Stimulated activated CD4-positive, alpha-beta T cell treated with anti-CD3 and anti-CD28 coated beads, TNF-alpha, amount 100 ng/mL, for 48 hours (primary cell): Measurements from ENCODE around the gene TLL1.

Source experiments
- DNase-seq, 3 donors: peaks; one replicate each; pipeline ENCODE4 v3.0.0-alpha.2; 2020; ENCODE audit warnings: low read depth in 3 of 3

Gene TLL1

DNA sequence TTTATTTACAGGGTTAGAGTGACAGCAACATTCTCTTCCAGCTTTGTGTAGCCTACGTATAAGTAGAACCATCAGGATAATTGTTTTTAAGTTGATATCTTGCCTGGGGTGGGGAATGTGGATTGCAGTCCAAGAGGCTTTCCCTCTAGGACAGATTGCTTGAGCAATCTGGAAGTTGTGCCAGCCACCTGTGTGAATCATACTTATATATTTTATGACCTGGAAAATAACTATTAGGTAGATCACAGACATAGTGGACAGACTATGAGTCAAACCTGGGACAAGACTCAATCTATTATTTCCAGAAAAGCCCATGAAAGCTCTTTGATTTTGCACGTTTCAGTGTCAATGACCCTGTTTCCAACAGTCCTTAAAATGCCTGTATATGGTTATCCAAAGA is 98.9 kb downstream of the TLL1 start:
- DNase-seq: no peak

DNA sequence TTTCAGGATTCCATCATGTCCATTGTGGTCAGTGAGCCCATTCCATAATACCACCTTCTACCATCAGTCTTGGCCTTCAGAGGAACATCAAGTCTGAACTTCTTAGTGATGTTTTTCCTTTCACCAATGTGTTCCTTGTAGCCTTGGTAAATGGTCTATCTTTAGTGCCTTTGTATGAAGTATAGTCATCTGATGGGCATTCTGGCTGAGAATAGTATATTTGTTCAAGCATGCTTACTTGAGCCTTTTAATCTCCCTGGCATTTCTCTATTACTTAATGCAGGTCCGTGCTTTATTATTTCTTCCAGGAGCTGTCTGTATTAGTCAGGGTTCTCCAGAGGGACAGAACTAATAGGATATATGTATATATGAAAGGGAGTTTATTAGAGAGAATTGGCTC is 99.7 kb downstream of the TLL1 start:
- no peak for DNase-seq

DNA sequence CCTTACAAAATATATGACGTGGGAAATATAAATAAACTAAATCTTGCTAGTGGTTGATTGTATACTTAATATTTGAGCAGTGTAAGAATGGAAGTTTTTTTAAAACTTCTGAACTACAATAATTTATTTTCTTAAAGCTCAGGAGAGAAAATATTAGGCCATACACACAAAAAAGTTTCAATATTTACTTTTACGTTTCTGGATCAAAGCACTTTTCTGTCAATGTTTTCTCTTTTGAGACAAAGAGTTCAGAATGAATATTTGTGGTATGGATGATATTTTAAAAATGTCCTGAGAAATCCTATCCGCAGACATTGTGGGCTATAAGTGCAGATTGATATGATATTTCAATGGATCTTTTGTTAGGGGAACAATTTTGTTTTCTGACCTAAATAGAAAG is 109.9 kb downstream of the TLL1 start:
- no peak for DNase-seq

GRCh38 chr4:165986956-165987698 is 114.1 kb downstream of the TLL1 start:
- no peak for DNase-seq

DNA sequence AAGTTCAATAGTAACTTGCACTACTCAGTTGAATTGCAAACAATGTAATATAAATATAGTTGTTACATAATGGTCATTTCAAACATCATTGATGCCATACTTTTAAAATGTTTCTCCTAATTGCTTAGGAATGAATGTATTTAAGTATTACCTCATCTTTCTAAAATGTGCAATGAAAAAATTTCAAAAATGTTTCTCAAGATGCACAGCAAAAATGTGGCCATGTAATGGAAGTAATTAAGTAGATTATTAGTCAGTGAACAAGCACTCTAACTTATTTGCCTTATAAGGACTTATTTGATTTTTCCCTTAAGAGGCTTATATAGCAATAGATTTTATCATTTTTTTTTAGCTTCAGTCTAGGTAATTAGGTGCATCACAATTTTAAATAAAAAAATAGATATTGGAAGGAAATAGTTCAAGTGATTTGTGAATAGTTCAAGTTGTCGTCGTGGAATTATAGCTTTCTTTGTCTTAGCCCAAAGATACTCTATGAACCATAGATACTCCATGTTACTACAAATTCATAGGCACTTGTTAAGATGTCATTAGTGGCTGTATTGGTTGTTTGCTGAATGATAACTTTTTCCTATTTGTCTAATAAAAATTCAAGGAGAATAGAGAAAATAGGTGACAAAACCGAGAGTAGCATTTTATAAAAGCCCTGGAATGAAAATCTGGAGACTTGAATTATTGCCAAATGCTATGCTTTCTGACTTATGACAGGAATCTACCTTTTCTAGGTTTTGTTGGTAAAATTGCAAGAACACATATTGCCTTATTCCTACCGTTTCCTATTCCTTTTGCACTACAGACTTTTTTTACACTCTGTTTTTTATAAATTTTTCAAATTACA is 118.5 kb downstream of the TLL1 start:
- DNase-seq: no peak

- no peak for DNase-seq
Measured at GRCh38 chr4:165992283-165992682, 119.2 kb downstream of the TLL1 start.

DNA sequence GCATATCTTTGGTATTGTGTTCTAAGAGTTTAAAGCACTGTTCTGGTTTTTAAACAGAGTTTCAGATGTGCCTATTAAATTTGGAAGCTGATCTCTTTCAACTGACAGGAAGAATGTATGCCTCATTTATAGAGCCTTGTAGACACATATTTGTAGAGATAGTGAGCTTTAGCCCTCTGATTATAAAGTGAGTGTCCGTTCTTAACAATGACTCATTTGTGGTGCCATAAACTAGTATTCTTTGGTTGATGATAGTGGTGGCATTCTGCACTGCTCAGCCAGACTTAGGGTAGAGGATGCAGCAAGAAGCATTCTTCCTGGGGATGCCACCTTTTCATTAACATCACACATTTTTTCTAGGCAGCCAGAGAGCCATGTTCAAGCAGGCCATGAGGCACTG is 121.7 kb downstream of the TLL1 start:
- DNase-seq: no peak

- no peak for DNase-seq
Measured at GRCh38 chr4:166003811-166004210, 130.8 kb downstream of the TLL1 start.

DNA sequence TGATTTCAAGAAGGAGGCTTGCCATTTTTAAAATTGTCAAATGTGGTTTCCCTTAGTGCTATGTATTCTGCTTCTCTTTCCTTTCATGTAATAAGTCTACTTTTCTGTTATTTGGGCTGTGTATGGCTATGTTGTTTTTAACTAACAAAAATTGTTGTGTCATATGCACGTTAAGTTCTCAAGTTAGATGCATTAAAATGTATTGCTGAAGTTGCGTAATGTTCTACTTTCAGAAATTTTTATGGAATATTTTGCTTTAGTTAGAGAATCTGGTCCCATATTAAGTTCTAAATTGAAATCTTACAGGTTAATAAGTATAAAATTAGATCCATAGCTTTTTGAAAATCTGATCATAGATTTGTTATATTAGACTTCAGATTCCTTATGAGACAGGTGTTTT is 133.2 kb downstream of the TLL1 start:
- DNase-seq: no peak

- no peak for DNase-seq
Measured at GRCh38 chr4:166008510-166008909, 135.5 kb downstream of the TLL1 start.

GRCh38 chr4:166012129-166013030 is 139.3 kb downstream of the TLL1 start:
- no peak for DNase-seq

GRCh38 chr4:166014411-166014810 is 141.4 kb downstream of the TLL1 start:
- no peak for DNase-seq

GRCh38 chr4:166017804-166018203 is 144.8 kb downstream of the TLL1 start:
- no peak for DNase-seq

GRCh38 chr4:166019441-166020220 is 146.6 kb downstream of the TLL1 start:
- DNase-seq: no peak

- no peak for DNase-seq
Measured at GRCh38 chr4:166021617-166022016, 148.6 kb downstream of the TLL1 start.

GRCh38 chr4:166034965-166035364 is 161.9 kb downstream of the TLL1 start:
- DNase-seq: no peak

GRCh38 chr4:166039822-166040221 is 166.8 kb downstream of the TLL1 start:
- DNase-seq: no peak

GRCh38 chr4:166042510-166043055 is 169.5 kb downstream of the TLL1 start:
- no peak for DNase-seq

DNA sequence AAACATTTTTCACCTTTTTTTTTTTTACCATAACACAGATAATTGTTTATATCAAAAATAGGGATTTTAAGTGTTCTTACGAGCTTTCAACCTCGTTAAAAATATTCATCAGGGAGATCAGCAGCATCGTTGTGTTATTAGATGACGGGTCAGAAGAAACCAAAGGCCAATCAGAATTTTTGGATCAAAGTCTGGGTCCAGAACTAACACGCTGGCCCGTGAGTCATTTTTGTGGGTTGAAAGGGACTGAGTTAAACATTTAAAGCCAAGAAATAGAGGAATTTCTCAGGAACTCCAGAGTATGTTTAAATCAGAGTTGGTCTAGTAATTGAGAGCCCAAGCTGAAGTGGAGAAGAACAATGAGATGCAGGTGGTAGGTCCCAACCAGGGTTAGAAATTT is 170.8 kb downstream of the TLL1 start:
- no peak for DNase-seq

DNA sequence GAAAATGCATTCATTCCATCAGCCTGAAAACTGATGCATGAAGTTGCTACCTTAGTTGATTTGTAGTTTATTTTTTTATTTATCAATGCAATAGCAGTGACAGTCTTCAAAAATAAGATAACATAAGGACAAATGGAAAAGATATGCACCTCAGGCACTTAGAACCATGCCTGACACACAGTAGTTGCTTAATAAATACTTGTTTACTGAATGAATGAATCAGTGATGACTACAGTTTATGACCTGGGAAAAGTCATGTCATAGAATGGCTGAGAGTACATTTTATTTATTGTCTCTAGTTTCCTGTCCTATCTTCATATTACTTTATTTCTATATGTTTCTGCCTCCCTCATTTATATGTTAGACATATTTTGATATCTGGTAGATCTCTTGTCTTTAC is 171.8 kb downstream of the TLL1 start:
- DNase-seq: no peak

GRCh38 chr4:166045457-166045856 is 172.4 kb downstream of the TLL1 start:
- no peak for DNase-seq
